ENCODE results near the gene HLA-C. TPM values are rescaled to one million over a fixed set of nuclear protein-coding genes. Genes with fewer than 3 reads are reported as not detected.

The HLA-C gene
- total RNA-seq, 2 experiments from 2014 or later, result 1,328 to 1,360 TPM

DNA sequence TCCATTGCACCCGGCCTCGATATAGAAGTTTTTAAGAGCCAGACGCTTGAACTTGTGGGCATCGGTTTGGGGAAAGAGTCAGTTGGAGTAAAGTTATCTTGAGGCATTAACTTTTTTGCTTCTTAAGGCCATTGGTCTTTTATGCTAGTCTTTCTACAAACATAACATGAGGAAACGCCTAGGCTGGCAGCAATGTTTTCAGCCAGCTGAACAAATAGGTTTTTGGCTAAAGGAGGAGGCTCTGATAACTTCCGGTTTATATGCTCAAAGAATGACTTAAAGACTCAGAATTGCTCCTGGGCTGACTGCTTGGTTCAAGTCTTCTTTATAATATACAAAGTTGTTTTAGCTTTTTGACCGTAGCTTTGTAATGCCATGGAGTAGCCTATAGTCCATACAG lies 46.2 kb downstream of the HLA-C start:
- H3K36me3 Mint-ChIP-seq, result no peaks in the 10 kb centered on the region
- no peaks in the 10 kb centered on the region for H3K9me3 Mint-ChIP-seq
- peaks cover 10% of the 10 kb centered on the region for H3K27me3 Mint-ChIP-seq
- no peak overlapping the region for H3K4me3 Mint-ChIP-seq
- H3K4me1 Mint-ChIP-seq, result no peaks in the 10 kb centered on the region
- DNase-seq, result no peak
- POLR2A ChIA-PET, result no interaction called here
- ATAC-seq (ENCODE audit: low read depth), result no peak
- no peak overlapping the region for H3K27ac Mint-ChIP-seq

DNA sequence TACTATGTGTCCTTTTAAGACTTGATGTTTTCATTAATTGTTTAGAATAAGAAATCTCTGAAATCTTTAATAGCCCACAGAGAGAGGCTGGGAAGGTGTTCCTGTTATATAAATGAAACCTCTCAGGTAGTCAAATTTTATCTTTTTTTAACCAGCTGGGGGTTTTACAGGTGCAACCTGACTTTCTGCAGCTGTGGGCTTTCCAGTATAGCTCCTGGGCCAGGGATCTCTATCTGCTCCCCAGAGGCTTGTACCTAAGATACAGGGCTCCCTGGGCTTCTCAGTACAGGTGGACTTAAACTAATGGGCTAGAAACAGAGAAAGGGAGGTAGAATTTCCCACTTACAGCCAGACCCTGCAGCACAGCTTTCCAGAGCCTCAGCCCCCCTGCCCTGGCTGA lies 49.4 kb downstream of the HLA-C start:
- no peak for ATAC-seq (ENCODE audit: low read depth)

More for the DNA sequence above, 49.4 kb downstream of the HLA-C start:
- no peak for DNase-seq
- Mint-ChIP-seq H3K36me3 (peaks cover under 1% of the 10 kb centered on the region), H3K9me3 (peaks cover 3% of the 10 kb centered on the region), H3K27me3 (peaks cover 6% of the 10 kb centered on the region), H3K4me1 (no peaks in the 10 kb centered on the region), H3K27ac (no peak overlapping the region), H3K4me3 (no peak overlapping the region)
- POLR2A ChIA-PET, result no interaction called here

Other genes starting within 250 kb of the HLA-C start
- not detected for gene C6orf15, start 159.5 kb downstream of the HLA-C start, total RNA-seq
- not detected for gene PSORS1C1, start 157.3 kb downstream of the HLA-C start, total RNA-seq
- not detected for gene CDSN, start 151.6 kb downstream of the HLA-C start, total RNA-seq
- gene PSORS1C2, start 133.0 kb downstream of the HLA-C start, total RNA-seq, result not detected
- 10 to 100 TPM; 52.5 to 57.7 TPM for gene CCHCR1, start 114.3 kb downstream of the HLA-C start, total RNA-seq
- 10 to 100 TPM; 81.0 to 83.3 TPM for gene TCF19, start 113.5 kb downstream of the HLA-C start, total RNA-seq
- gene POU5F1, start 101.4 kb downstream of the HLA-C start, total RNA-seq, result under 1 TPM; 0.22 to 0.34 TPM
- 1,000 to 10,000 TPM; 5,415 to 5,542 TPM for gene HLA-B, start 85.1 kb upstream of the HLA-C start, total RNA-seq
- 10 to 100 TPM; 24.1 to 25.8 TPM for gene MICA, start 131.5 kb upstream of the HLA-C start, total RNA-seq
- gene MICB, start 226.1 kb upstream of the HLA-C start, total RNA-seq, result 10 to 100 TPM; 41.5 to 42.8 TPM